ENCODE measurements around the gene RAMP3. TPM values are rescaled to one million over a fixed set of nuclear protein-coding genes. Genes with fewer than 3 reads are reported as not detected.

Gene RAMP3
- not detected in 2 replicates for total RNA-seq

DNA sequence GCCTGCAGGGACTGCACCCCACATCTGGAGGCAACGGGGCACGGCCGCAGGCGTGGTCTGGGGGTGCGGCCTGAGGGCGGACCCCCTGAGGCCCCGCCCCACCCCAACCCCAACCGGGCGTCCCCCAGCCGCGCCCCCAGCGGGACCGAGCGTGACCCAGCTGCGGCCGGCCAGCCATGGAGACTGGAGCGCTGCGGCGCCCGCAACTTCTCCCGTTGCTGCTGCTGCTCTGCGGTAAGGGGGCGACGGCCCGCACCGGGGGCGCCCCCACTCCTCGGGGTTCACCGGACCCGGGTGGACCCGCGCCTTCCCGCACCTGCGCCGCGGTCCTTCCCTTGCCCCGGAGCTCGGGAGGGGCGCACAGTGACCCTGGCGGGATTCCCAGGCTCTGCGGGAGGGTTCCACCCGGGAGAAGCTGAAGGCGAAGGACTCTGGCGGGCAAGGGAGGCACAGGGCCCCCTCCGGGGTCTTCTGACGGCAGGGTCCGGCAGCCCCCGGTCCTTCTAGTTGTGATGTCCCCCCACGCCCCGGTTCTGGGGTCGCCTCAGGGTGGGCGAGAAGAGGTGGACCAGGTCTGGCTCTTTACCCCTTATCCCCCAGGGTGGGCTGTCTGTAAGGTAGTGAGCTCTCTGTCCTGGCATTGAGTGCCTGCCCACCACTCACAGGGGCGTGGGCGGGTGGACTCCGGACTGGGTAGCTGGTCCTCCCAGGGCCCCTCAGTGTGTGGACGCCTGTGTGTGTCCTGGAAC is at the start of gene RAMP3:
RAMP3 (plus strand) TSS at position 139 of the 749 bp plus-strand sequence; CDS start at position 177, 38 bp downstream.

DNA sequence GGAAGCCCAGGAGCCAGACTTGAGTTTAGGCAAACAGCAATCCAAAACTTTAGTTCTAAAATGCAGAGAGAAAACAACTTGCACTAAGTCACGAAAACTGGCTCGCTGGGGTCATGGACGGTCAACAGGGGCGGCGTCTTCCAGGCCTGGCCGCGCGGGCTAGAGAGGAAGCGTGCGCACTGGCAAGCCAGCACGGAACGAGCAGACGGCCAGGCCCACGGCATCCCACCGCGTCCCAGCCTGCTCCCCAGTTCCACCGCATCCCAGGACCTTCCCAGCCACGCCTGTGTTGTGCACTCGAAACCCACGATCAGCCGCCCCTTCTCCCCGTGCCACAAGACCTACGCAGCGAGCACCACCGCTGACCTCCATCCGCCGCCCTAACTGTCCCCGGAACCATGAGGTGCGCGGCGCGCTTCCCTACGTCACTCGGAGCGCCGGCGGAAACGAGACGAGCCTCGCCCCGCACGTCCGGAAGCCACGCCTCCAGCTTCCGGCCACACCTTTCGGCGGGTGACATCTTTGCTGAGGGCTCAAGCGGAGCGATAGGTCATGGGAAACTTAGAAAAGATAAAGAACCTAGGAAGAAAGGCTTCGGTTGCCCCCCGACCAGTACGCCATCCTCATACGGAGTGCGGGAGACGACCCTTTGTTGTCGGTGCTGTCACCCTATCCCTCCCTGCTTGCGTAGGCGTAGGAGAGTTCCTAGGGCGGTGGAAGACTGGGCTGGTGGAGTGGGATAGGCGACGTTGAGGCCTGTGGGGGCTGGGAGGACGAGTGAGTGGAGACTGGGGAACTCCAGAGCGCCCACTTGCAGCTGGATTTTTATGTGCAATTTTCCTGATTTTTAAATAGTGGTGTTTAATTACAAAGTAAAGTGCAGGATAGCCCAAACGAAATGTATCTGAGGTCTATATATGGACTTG is 46.0 kb upstream of the RAMP3 start, which contains the start of gene TBRG4:
TBRG4 (minus strand) TSS at position 400 of the 926 bp plus-strand sequence. CDS start 2,460 bp downstream, outside the sequence.

Other genes with a start within 250 kb of the RAMP3 start
- gene MYO1G, start 178.8 kb upstream of the RAMP3 start, total RNA-seq, result not detected in 2 replicates
- 35.7 and 39.7 TPM in 2 replicates for gene CCM2, start 157.6 kb upstream of the RAMP3 start, total RNA-seq
- gene NACAD, start 68.8 kb upstream of the RAMP3 start, total RNA-seq, result 1.7 TPM in 2 replicates
- gene TBRG4, start 46.1 kb upstream of the RAMP3 start, total RNA-seq, result 27.6 and 30.0 TPM in 2 replicates

Measured in cardiac ventricle fibroblast (primary cell).